Suppressor macrophage (primary cell): ENCODE data around the gene A1BG.
"Not testable (repeated sequence)": the region's sequence is repeated elsewhere in the genome, so short reads cannot be mapped to it uniquely, and the experiment has no call there.

Experiments used
- DNase-seq, 4 experiments: peaks; one replicate each; pipeline ENCODE4 v3.0.0-alpha.2; 2020 to 2022

A1BG gene

DNA sequence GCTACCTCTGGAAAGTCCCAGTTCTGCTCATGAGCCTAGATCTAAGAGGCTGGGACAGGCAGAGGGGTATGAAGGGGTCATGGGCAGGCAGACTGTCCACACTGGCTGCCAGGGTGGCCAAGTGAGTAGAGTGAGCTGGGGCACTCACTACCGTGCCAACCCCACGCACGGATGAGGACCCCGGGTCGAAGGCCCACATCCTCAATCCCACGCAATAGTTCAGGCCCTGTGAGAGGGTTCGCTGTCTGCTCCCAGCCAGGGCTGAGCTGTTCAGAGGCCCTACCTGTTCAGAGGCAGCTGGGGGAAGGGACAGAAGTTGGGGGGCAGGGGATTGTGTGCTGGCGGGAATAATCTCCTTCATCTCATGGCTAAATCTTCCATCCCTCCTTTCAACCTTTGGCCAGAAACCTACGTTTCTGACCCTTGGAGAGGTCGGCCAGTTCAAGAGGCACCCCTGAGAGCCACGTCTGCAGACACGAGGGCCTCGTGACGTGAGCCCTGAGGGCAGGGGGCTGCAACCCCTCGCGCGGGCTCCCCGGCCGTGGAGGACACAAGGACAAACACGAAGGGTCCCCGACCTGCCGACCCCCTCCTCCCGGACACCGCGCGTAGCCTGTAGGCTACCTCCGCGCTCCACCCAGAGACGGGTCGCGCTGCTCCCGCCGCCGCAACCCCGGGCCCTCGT is 32.7 kb upstream of the A1BG start:
- no peak for DNase-seq

DNA sequence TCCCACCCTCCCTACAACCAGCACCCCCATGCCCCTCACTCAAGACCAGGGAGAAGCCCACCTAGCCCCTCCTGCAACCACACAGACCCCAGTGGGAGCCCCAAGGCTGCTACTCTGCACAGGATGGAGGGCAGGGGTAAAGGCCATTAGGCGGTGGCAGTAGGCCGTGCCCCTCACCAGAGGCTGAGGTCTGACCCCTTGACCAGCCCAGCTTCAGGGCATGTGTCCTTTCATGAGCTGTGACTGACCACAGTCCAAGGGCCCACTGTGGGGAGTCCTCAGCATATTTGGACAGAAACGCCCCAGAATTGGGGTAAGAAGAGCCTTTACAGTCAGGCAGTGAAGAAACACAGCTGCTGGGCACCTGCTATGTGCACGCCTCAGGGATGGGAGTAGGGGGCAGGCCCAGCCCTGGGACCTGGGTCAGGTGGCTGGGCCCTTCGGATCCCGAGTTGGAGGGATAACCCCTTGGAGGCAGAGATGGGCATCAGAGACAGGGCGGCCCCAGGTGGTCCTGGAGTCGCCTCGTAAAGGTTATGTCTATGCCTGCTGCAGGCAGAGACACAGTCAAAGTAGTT is 32.1 kb upstream of the A1BG start:
- DNase-seq: no peak

DNA sequence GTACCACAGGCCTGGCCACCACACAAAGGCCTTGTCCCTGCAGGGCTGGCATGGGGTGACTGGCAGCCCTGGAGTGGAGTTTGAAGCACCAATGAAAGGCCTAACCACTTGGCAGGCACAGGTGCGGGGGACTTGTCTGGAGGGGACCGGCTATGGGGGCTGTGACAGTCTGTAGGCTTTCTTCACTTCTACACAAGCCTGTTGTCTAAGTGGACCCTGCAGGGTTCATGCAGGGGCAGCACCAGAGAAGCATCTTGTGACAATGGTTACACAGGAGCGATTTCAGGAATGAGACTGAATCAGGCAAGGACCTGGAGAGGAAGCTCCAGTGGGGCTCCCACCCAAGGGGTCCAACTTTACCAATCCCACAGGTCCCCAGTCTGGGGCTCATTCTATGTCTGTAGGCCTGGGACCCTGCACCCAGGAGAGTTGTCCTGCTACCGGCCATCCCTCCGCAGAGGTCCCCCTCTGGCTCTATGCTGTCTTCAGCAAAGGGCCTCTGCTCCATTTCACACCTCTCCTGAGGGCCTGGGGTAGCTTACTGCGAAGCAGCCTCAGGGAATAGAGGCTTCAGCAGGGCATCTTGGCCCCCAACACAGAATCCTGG is 29.8 kb upstream of the A1BG start:
- DNase-seq: no peak

DNA sequence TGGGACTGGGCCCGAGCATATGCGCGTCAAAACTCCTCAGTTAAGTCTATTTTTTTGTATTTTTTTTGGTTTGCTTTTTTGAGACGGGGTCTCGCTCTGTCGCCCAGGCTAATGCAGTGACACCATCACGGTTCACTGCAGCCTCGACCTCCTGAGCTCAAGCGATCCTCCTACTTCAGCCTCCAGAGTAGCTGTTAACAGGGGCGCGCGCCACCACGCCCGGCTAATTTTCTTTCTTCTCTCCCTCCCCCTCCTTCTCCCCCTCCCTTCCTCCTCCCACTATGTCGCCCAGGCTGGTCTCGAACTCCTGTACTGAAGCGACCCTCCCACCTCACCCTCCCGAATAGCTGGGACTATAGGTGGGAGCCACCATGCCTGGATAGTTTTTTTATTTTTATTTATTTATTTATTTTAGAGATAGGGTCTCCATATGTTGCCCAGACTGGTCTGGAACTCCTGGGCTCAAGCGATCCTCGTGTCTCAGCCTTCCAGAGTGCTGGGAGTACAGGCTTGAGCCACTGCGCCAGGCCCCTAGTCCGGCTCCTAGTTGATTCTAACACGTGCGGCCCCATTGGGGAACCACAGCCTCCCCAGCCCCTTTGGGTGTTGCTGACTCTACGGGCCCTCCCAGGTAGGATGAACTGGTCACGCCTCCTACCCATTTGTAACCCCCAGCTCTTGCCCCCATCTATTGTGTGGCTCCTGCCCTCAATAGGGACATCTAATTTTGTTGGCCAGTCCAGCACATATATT is 28.3 kb upstream of the A1BG start:
- no peak for DNase-seq

DNA sequence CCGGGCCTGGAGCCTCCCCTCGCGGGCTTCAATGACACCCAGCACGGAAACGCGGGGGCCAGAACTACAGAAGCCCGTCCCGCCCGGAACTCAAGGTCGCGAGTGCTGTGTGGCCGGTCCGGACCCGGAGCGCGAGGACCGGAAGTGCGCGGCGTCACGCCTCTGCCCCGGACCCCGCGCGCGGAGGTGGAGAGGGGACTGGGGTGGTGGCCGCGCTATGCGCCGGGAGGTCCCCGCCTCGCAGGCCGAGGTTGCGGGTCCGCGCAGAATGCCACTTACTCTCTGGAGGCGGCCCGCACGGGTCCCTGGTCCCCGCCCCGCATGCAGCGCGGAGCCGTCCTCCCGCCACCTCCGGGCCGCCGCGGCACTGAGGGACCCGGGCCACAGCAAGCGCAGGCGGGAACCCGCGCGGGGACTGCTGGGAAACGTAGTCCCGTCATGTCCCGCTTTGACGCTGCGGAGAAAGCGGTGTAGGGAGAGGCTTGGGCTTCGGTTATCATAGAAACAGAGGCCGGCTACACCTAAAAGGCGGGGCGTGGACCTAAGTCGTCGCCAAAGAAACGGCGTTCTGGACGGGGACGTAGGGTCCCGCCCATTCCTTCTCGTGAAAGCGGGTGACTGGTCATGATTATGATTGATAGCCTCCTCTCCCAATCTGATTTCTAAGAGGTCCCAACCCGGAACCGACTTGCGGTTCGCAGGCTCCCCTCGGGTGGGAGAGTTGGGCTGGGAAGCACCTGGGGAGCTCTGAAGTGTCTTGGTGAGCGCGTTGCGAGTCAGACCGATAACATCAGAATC is 27.6 kb upstream of the A1BG start, which contains the start of gene ZNF837:
Gene ZNF837 (minus strand): TSS at position 369 of the 798 bp plus-strand sequence. CDS start 11,698 bp downstream, outside the sequence.
- peak; percentile 99 to 100 (median 100) for DNase-seq

DNA sequence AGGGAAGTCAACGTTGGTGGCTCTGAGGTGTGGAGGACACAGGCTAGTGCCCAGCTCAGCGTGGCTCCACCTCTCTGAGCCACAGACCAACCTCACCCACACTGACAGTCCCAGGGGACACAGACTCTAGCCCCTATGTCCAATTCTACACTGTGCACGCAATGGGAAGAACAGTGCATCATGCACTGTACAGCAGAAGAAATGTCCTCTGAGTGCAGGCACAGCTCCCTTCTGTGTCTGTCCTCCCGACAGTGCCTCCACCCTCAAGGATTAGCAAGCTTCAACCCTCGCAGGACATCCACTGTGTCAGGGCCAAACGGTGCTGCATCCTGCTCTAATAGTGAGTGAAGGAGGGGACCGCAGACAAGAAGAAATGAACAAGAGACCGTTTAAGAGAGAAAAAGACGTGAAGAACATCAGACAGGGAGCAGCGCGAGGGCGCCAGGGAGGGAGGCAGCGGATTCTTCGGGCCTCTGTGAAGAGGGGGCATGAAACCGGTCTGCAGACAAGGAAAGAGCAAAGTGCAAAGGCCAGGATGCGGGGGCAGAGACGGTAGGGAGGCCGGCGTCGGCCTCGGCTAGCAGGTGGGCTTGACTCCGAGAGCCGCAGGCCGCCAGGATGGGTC is 26.9 kb upstream of the A1BG start:
- DNase-seq: peak in 1 of 4 experiments; percentile 1

DNA sequence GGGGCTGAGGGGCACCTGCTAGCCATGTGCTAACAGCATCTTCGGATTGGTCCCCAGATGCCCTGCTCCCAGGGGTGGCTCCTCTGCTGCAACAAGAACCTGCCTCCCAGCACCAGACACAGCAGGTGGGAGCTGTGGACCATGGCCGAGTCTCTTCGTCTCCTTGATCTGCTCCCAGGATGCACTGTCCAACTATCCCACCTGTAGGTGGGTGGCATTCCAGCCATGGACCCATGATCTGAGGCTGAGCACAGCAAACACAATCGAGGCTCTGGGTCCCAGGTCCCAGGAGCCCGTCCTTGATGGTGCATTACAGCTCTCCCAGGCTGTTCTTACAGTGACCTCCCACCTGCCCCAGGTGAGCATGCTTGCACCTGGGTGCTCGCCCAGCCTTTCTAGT is 26.0 kb upstream of the A1BG start:
- no peak for DNase-seq

DNA sequence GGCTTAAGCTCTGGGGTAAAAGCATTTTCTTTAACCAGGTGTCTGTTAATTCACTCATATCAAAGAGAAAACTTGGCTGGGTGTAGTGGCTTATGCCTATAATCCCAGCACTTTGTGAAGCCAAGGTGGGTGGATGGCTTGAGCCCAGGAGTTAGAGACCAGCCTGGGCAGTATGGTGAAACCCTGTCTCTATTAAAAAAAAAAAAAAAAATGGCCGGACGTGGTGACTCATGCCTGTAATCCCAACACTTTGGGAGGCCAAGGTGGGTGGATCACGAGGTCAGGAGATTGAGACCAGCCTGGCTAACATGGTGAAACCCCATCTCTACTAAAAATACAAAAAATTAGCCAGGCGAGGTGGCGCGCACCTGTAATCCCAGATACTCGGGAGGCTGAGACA is 23.4 kb upstream of the A1BG start:
- DNase-seq: not testable (repeated sequence)

DNA sequence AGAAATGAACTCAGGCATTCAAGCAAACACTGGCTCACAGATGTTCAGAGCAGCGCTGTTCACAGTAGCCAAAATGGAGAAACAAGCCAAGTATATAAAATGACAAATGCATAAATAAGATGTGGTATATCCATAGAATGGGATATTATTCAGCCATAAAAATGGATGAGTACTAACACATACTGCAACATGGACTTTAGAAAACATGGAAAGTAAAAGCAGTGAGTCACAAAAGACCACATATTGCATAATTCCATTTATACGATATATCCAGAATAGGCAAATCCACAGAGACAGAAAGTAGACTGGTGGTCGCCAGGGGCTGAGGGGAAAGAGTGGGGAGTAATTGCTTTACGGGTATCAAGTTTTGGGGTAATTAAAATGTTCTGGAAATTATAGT is 20.9 kb upstream of the A1BG start:
- DNase-seq: no peak

DNA sequence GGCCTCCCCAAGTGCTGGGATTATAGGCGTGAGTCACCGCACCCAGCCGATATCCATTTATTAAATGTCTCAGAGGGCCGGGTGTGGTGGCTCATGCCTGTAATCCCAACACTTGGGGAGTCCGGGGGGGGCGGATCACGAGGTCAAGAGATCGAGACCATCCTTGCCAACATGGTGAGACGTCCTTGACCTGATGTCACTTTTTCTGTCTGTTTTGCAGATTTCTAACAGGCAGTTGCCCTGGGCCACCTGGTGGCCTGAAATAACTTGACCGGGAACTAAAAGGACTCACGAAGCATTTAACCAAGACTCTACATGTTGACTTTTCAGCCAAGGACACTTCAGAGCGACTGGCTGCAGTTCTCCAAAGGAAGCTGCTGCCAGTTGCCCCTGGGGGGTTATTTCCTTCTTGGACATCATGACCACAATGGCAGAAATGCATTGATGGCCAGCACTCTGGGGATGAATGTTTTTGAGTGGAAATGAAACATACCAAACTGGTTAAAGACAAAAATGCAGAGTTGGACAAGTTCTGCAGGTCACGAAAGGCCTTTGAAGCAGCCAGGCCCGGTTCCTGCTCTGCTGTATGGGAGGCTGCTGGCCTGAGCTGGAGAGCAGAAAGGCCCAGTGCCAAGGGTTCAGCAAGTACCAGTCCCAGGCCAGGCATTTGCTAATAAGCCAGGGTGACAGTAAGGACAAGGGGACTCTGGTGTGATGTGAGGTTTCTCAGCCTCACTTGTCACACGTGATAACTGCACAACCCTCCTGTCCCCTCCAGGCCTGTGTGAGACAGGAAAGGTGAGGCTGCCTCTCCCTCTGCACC is 19.2 kb upstream of the A1BG start:
- DNase-seq: no peak

DNA sequence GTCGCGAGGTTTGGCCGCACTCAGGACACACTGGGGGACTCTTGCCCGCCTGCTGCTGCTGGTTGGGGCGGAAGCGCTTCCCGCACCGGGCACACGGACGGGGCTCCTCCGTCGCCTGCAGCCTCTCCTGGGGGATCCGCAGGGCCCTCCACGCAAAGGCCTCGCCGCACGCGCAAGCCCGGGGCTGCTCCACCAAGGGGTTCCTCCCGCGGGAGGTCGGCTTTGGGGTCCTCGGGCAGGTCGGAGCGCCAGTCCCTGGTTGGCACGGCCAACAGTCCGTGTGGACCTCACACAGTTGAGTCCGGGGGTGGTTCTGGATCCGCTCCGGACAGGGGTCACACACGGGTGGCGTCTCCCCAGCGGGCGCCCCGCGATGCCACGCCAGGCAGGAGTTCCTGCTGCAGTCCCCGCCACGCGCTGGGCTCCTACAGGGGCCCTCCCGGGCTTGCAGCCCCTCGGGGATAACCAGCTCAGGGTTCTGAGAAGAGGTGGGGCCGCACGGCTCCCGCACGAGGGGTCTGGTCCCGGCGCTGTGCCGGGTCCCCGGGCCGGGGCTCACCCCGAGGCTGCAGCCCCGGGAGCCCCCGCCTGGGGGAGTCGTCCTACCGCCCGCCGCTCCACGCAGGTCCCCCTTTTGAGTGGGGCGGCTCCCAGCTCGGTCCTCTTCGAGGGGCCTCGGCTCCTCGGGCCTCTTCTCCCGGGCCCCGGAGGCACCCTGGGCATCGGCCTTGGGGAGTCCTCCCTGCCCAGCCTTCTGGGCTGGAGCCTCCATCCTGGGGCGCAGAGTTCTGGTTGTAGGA is 15.5 kb upstream of the A1BG start:
- DNase-seq: no peak

DNA sequence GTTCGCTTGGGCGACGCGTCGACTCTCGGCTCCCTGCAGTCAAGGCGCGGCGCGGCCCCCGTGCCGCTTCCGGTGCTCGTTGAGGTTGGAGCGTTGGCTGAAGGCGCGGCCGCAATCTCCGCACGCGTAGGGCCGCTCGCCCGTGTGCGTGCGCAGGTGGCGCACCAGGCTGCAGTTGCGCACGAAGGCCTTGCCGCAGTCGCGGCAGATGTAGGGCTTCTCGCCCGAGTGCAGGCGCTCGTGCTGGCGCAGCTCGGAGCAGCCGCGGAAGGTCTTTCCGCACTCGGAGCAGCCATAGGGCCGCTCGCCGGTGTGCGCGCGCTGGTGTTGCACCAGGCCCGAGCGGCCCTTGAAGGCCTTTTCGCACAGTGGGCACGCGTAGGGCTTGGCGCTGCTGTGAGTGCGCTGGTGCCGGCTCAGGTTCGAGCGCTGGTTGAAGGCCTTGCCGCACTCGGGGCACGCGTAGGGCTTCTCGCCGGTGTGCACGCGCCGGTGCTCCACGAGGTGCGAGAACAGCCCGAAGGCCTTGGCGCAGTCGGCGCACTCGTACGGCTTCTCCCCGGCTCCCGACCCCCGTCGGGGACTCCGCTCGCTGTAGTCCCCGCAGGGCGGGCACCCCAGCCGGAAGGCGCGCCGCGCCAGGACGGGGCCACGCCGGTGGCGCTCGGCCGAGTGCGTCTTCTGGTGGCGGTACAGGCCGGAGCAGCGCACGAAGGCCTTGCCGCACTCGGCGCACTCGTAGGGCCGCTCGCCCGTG is 14.6 kb upstream of the A1BG start:
- no peak for DNase-seq

DNA sequence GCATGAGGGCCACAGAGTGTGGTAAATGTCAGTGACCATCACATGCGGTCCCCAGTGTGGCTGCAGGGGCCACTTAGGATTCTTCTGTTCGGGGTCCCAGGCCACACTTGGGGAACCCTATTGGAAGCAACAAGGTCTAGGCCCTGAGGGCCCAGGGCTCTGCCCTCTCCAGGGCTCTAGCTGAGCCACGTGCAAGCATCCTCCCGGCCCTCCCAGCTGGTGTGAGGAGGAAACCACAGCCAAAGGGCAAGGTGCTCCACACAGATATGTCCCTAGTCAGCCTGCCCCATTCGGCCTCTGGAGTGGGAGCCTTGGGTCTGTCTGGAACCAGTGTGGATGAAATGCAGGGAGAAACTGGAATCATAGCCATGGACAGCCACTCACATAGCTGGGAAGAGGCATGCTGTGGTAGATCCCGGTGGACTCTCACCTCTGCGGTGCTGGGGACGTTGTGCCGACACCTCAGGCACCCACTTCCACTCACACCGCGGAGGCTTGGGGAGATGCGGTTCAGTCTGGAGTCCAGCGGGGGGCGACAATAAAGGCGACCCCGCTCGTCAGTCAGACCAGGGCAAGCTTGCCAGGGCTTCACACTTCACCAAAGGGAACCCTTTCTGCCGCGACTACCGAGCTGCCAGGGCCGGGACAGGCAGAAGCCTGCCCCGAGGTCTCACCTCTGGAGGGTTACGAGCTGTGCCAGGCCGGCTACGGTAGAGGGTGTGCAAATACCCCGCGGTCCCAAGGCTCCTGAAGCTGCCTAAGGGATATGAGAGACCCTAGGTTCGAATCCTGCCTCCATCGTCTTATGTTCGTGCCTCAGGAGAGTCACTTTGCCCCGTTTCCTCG is 13.5 kb upstream of the A1BG start:
- no peak for DNase-seq

DNA sequence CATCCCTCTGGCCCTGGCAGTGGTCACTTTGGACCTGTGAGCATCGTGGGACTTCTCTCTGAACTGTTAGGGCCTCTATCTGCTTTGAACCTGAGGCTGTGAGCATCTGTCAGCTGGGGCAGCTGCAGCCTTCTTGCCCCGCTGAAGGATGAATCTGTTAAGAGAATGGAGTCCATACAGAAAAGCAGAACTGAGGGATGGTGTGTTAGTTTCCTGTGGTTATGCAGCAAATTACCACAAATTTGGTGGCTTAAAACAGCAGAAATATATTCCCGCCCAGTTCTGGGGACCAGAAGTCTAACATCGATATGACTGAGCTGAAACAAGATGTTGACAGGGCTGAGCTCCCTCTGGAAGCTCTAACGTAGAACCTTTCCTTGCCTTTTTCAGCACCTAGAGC is 10.9 kb upstream of the A1BG start:
- DNase-seq: peak; percentile 21 to 59 (median 46)

DNA sequence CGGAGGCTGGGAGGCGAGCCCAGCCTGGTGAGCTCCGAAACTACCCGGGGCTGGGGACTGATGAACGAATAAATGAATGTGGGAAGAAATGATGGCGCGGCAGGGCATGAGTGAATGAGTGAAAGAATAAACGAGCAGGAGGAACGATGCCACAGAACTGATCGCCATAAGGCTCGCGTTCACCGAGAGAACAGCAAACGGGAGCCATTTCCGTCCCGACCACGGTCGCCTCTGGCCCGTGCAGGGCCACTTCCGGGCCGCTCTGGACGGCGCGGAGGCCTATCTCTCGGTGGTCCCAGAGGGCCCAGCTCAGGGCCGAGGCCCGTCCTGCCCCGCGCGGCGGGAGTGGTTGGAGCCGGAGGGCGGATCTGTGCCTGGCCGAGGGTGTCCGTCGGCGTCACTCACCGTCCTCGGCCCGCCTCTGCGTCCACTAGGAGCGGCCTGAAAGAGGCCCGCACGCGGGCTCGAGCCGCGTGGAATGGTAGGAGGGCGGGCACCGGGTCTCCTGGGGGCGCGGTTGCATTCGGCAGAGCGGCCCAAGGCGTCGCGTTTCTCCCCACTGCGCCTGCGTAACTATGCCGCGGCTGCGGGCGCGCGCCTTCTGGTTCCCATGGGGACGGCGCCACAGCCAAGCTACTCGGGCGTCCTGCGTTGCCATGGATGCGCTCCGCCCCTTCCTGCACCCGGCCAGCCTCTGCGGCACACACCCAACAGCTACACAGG is 9.1 kb upstream of the A1BG start, which contains the start of gene ZNF497:
Gene ZNF497 (minus strand): TSS at position 480 of the 723 bp plus-strand sequence. CDS start 5,116 bp downstream, outside the sequence.
- peak; percentile 97 to 99 (median 98) for DNase-seq

DNA sequence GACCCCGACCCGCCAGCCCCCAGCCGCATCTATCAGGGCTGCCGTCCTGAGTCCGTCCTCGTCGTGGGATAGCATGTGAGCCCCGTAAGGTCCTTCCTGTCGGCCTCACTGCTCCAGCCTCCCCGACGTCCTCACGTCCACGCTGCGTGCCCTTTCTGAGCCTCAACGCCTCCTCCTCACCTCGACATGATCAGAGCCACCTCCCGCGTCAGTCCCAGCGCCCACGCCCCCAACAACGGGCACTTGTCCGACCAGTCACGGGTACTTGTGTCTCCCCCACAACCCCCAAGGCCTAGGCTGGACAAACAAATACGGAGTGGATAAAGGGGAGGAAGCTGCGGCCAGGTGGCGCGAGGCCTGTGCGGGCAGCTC is 8.6 kb upstream of the A1BG start:
- DNase-seq: peak; percentile 72 to 84 (median 79)

DNA sequence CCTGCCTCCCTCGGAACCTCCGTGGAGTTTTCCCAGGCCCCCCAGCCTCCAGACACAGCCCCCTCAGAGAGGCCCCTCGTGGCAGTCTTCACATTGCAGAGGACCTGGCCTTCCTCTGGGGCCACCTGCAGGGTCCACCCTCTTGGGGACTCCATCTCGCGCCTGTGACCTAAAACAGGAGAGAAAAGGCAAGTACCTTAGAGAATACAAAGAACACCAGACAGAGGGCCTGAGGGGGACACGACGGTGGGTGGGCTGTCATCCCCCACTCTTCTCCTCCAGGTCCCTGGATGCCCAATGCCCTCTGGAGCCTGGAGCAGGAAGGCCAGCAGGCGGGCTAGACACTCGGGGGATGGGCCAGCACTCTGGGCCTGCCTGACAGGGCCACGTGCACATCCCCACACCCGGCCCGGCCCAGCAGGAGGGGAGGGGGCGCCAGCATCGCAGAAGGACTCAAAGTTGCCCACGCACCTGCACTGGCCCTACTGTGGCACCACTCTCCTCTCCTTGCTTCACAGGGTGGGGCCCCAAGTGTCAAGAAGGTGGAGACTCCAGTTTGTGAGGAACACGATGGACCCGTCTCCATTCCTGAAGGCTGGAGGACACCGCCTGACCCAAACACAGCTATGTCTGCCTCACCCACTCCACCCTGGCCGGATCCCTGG is 4.3 kb upstream of the A1BG start:
- DNase-seq: no peak
